Spleen (tissue), 7 donors: ENCODE results near the gene ATF6.

Experiments used
- POLR2A ChIP-seq, 3 donors: fragments of 450-650 bp; IDR thresholded peaks; one replicate each; pipeline ENCODE4 v1.5.1; 2017; ENCODE audit warnings: antibody characterized with exemption in 3 of 3, mild to moderate bottlenecking in 1 of 3
- POLR2AphosphoS5 ChIP-seq, 3 donors: sonication (generic); formaldehyde crosslinking; IDR thresholded peaks; one replicate each; pipeline ENCODE4 v1.5.1; 2017; ENCODE audit warnings: antibody characterized with exemption in 3 of 3
- TF ChIP-seq, protein P1 (sequence below), 11 experiments: fragments of 200-600 bp in 7 of 11; fragments of 450-650 bp in 4 of 11; sonication (generic) in 4 of 11; IDR thresholded peaks in 8 of 11; conservative IDR thresholded peaks in 3 of 11; 1 replicate in 7 of 11; 2 replicates in 4 of 11; pipeline versions ENCODE4 v1.4.0 to v1.8.0; 2016 to 2021; ENCODE audit warnings: antibody characterized with exemption in 11 of 11, inconsistent platforms in 4 of 11, mild to moderate bottlenecking in 1 of 11
- donor health status: DM: no; HTN: no; CAD: no; lungs with moderate emphysema.
- donor health status: DM: no; HTN: no; CAD: no.
- donor health status: DM: no; HTN: no; CAD: no.

DNA sequence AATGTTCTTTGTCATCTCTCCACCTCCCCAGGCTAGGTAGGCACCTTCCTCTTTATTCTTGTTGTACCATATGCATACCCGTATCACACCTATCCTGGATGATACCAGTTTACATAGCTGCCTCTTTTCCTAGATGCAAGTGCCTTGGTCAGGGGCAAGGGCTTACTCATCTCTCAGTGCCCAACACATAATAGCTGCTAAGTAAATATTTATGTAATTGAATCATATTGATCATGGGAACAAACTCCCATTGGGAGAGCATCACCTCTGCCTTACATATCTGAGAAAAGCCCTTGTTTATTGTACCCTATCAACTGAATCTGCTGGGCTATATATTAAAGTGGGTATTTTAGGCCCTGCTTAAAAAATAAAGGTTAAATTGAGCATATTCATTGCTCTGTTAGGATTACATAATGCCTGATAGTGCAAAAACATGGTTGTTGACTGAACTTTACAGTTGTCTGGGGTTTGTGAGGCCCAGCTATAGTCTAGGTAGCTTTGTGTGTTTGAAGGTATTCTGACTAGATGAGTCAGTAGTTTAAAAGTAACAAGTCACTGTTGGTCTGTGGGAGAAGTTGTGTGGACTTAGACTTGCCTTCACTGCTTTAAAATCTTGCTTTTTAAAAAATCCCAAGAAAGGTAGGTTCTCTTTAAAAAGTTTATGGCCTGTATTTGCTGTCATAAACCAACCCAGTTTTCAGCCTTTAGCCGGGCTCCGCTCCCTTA is 174.9 kb downstream of the ATF6 start:
- no peak for TF ChIP-seq POLR2AphosphoS5 (IDR thresholded peaks at IDR 0.05)
- TF ChIP-seq POLR2A (IDR thresholded peaks at IDR 0.05) = no peak
- TF ChIP-seq, protein P1, sequence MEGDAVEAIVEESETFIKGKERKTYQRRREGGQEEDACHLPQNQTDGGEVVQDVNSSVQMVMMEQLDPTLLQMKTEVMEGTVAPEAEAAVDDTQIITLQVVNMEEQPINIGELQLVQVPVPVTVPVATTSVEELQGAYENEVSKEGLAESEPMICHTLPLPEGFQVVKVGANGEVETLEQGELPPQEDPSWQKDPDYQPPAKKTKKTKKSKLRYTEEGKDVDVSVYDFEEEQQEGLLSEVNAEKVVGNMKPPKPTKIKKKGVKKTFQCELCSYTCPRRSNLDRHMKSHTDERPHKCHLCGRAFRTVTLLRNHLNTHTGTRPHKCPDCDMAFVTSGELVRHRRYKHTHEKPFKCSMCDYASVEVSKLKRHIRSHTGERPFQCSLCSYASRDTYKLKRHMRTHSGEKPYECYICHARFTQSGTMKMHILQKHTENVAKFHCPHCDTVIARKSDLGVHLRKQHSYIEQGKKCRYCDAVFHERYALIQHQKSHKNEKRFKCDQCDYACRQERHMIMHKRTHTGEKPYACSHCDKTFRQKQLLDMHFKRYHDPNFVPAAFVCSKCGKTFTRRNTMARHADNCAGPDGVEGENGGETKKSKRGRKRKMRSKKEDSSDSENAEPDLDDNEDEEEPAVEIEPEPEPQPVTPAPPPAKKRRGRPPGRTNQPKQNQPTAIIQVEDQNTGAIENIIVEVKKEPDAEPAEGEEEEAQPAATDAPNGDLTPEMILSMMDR (IDR thresholded peaks at IDR 0.05 in 8 of 11, conservative IDR thresholded peaks at IDR 0.05 in 3 of 11) = no peak
